ENCODE measurements around the gene SH3RF2.
A peak's percentile ranks its signal among the peaks of the same experiment; 100 is the strongest.

Gene SH3RF2

DNA sequence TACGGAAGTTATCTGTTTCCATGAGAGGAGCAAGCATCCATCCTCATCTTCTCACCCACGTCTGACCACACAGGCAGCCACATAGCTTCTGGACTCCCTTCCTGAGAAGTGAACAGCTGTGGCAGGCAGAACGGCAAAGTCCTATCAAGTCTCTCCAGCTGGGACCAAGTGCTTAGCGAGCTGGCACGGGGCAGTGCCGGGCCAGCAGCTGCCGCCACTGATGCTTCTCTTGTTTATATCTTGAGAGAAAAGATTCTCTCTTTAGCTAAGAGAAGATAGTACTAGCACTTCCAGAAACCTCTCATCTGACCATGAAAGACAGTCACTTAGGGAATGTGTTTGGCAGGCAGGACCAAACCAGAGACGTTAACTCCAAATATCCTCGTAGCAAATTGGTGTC lies 131.8 kb downstream of the SH3RF2 start:
- H3K27ac ChIP-seq: no peak overlapping the region
- no peak for DNase-seq (ENCODE audit: low read depth, low spot score)

DNA sequence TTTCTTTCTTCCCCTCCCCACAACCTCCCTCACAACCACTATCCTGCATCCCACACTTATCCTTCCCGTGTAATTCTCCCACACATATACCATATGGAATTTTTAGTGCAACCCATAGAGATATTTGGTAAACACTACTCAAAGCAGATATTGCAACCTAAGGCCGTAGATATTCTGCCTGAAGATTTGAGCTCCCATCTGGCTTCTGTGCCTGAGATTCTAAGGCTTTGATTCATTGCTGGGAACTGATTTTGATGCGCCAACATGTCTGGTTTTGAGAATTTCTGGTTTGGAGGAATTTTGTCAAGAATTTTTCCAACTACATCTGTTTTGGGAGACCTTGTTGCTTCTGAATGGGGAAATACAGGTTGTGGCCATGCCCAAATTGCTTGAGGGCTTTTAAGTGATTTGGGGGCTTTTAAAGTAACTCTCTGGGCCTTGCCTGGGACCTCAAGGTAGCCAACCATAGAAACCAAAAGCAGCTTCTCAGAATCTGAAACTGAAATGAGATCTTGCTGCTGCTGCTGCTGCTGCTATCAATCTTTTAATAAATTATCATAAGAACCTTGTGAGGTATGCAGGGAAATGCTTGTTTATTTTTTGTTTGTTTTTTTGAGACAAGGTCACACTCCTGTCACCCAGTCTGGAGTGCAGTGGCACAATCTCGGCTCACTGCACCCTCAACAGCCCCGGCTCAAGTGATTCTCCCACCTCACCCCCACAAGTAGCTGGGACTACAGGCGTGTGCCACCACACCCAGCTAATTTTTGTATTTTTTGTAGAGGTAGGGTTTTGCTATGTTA lies 132.8 kb downstream of the SH3RF2 start:
- DNase-seq (ENCODE audit: low read depth, low spot score): no peak
- H3K27ac ChIP-seq: no peak overlapping the region

DNA sequence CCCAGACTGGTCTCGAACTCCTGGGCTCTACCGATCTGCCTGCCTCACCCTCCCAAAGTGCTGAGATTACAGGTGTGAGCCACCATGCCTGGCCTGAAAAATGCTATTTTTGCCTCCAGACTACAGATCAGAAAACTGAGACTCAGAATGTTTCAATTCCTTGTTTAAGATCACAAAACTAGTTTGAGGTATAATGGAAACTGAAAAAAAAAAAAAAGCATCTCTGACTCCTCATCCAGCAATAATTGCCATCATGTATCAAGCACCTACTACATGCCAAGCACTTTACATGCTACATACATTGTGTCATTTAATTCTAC lies 133.4 kb downstream of the SH3RF2 start:
- no peak for DNase-seq (ENCODE audit: low read depth, low spot score)
- no peak overlapping the region for H3K27ac ChIP-seq

DNA sequence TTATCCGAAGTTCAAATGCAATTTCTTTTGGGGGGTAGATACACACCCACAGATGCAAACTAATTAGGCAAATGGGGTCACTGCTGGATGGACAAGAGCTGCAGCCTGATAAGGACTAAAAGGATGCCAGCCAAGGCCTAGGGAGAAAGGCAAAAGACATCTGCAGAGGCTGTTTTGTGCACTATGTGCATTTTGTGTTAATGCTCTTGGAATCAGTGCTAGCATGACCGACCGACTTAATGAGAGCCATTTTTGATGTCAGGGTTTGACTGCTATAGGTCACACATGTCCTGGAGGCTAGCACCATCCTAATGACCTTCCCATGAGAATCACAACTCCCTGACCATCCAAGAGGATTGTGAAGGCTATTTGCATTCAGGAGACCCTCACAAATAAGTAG lies 134.4 kb downstream of the SH3RF2 start:
- DNase-seq (ENCODE audit: low read depth, low spot score): no peak
- no peak overlapping the region for H3K27ac ChIP-seq

DNA sequence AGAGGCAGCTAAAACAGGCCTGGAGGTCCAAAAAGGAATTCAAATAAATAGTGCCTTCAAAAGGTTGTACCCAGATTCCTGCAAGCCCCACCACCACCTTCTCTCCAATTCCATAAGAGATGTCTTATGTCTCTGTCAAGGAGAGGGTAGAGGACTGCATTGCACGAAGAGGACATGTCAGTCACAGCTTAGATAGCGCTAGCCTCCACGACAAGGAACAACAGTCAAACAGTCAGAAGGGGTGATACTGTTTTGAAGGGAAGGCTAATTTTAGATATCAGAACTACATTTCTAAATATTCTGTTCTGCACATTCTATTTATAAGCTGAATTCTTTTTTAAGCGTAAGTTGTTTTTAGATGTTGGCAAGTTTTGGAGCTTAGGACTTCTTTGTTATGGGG lies 134.8 kb downstream of the SH3RF2 start:
- H3K27ac ChIP-seq: no peak overlapping the region
- DNase-seq (ENCODE audit: low read depth, low spot score): no peak

DNA sequence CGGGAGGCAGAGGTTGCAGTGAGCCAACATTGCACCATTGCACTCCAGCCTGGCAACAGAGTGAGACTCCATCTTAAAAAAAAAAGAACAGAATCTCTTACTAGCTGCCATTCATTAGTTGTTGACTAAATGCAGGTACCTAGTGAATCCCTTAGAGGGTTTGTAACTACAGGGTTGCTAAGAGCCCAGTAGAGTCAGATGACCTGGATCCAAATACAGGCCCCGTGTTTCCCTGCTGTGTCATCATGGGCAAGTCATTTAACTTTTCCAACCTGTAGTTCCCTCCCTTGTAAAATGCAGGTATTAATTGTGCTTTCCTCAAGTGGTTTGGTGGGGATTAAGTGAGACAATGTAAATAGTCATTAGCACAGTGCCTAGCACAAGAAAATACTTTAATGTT lies 136.2 kb downstream of the SH3RF2 start:
- H3K27ac ChIP-seq: no peak overlapping the region
- DNase-seq (ENCODE audit: low read depth, low spot score): no peak

DNA sequence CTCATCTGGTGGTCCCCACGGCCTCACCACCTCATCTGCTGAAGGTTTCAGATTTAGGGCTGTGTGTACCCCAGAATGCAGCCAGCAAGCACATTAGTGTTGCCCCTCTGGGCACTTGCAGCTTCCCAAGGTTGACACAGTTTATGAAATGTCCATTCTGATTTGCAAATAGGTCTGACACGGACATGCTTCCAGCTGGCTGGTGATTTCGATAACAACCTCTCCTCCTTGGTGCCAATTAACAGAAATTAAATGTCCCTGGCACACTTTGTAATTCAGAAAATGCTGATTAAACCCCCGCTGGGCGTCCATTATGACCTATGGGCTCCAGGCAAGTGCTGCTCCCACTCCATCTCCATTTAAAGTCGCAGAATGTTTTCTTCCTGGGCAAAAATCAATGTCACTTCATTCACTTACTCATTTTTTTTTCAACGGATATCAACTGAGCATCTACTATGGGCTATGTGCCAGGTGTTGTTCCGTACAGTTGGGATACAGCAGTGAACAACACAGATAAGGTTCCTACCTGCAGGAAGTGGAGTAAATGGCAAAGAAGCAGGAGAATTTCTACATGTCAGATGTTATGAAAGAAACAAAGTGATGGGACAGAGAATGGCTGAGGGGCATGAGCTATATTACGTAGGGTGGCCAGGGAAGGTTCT lies 137.0 kb downstream of the SH3RF2 start:
- DNase-seq (ENCODE audit: low read depth, low spot score): no peak
- H3K27ac ChIP-seq: no peak overlapping the region

DNA sequence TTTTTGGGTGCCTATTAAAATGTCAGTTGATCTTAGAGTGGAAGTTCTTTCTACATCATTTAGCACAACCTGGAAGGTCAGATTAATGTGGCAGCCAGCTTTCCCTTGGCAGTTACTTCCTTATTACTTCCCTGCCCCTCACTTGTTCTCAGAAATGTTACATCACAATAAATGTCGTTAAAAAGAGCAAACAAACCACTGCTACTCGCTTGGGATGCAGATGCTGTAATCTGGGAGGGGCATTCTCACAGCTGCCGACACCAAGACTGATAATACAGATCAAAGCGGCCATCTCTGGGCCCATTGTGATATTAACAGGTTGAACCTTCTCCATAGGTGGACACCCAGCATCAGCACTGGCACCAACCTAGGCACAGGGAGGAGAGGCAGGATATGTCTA lies 139.7 kb downstream of the SH3RF2 start:
- no peak for DNase-seq (ENCODE audit: low read depth, low spot score)
- no peak overlapping the region for H3K27ac ChIP-seq

DNA sequence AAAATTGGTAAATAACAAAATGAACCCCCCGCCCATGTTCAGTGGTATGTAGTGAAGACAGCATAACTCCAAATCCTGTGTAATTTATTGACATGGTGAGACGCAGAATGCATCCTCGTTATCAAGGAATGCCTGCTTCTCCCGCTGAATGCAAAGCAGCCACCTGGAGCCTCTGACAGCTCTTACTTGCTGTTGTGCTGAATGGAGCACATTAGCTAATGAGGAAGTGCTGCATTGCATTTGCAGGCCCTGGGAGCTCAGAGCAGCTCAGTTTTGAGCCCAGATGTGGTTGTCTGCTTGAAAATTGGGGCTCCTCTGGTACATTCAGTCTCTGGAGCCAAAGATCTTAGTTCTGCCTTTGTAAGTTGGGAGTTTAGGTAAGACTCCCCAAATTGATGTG lies 140.1 kb downstream of the SH3RF2 start:
- no peak for DNase-seq (ENCODE audit: low read depth, low spot score)
- H3K27ac ChIP-seq: no peak overlapping the region

DNA sequence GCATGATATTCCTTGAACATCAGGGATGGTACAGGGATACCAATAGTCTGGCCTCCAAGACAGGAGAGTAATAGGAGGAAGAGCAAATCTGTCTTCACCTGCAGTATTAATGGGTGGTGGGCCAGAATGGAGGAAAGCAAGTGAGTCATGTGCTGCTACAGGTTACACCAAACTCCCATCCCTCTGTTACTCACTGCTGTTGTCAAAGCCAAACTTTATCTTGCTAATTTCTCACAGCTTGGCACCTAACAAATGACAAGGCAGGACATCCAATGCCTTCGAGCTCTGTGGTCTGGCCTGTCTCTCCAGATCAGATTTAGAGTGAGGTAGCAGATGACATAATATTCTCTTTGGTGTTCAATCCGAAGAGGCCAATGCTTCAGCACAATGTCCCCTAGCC lies 142.2 kb downstream of the SH3RF2 start:
- DNase-seq (ENCODE audit: low read depth, low spot score): no peak
- H3K27ac ChIP-seq: no peak overlapping the region

DNA sequence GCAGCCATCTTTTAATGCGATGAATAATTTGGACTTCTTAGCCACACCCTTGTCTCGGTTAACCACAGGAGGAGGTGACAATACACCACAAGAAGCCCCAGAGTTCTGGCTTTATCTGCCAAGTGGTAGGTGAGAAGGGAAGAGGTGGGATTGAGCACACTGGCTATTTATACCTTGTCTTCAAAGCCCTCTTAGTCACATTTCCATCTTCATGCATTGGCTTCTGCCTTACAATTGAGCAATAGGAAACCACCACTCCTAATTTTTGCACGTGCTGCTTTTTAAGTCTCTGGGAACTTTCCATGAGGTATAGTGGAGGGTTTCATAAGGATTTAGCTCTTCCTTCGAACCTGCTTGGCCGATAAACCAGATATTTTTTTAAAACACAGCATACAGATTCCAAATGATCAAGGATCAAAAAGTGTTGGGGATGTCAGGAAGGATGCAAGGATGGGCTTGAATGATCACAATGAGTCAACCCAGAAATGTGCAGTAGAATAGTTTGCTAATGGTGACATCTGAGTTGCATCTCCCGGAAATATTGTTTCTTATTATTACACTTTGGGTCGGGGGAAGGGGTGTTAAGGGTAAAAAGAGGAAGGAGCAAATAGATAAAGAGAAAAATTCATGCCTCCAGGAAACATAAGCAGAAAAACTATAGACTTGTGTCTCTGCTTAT lies 143.5 kb downstream of the SH3RF2 start:
- DNase-seq (ENCODE audit: low read depth, low spot score): peak; percentile 16
- H3K27ac ChIP-seq: no peak overlapping the region

DNA sequence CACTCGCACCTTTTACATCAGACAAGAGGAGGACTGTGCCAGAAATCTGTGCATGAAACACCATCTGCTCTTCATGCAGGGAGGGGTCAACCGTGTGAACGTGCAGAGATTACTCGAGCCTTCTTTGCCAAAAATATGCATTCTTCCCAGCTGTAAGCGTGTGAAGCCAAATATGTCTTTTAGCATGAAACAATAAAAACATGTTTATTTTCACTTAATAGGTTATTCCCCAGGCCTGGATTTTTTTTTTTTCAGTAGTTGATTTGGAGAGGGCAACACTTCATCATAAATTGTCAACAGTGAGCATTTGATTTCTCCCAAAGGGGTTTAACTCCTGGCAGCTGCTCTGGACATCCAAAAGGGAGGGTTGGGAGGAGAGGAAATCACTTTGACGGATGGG lies 145.2 kb downstream of the SH3RF2 start:
- no peak for DNase-seq (ENCODE audit: low read depth, low spot score)
- no peak overlapping the region for H3K27ac ChIP-seq

DNA sequence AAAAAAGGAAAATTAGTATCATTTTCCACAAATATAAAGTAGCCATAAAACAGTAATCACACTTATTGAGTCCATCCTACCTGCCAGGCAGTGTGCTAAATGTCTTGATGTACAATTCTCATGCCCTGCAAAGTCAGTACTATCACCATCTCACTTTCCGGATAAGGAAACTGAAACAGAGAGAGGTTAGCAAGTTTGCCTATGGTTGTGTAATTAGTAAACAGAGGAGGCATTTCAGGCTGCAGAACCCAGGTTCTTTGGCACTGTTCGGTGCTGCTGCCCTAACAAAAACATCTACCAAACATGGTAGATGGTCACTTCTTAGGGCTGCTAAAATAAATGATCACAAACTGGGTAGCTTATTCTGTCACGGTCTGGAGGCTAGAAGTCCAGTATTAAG lies 146.4 kb downstream of the SH3RF2 start:
- no peak for DNase-seq (ENCODE audit: low read depth, low spot score)
- H3K27ac ChIP-seq: no peak overlapping the region

DNA sequence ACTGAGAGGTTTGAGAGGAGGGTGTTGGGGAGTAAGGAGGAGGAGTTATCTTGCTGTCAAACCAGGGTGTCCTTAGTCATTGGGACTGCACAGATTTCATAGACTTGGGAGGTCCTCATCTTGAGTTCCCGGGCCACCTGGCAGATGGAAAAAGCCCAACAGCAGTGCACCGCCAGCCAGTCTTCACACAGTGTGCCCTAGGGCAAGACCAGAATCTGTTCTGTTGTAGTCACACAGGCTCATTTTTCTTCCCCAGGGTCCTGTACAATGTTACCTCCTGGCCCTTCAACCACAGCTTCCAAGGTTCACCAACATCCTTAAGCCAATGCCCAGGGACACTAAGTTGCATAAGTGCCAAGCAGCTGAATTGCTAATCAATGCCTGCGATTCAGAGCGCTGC lies 148.0 kb downstream of the SH3RF2 start:
- DNase-seq (ENCODE audit: low read depth, low spot score): no peak
- H3K27ac ChIP-seq: no peak overlapping the region

DNA sequence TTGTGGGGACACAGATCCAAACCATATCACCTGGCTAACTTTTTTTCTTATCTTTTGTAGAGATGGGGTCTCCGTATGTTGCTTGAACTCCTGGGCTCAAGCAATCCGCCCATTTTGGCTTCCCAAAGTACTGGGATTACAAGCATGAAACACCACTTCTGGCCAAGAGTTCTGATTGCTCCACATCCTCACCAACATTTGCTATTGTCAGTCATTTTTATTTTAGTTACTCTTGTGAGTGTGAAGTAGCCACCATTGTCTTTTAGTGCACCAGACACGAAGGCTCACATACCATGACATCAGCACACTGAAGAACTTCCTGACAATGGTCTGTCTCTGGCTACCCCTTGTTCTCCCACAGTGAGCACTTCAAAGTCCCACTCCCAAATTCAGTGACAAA lies 151.7 kb downstream of the SH3RF2 start:
- H3K27ac ChIP-seq: no peak overlapping the region
- no peak for DNase-seq (ENCODE audit: low read depth, low spot score)

DNA sequence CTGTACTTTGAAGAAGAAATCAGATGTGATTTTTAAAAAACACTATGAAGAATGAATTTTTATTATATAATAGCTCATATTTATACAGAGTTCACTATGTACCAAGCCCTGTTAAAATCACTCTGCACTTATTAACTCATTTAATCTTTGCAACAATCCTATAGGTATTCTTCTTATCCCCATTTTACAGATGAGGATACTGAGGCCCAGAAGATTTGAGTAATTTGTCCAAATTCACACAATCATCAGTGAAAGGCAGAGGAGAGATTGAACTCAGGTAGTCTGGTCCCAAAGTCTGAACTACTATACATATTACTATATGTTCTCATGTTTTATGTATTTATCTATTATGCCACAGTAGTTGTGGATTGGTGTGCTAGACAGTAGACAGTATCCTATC lies 152.9 kb downstream of the SH3RF2 start:
- no peak for DNase-seq (ENCODE audit: low read depth, low spot score)

DNA sequence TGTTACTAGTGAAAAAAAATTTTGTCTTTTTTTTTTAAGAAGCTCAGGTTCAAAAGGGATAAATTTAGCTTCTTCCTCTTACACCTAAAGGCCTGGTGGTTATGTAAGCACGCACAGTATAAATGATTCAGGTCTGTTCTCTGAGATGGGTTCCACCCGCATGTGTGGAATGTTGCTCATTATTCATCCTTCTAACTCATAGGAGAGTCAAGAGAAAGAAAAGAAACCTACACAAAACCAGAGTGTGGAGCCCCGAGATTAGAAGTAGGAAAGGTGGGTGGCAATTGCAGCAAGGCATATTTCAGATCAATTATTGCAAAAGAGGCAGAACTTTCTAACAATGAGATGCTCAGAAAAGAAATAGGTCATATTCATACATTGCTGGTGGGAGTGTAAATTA lies 155.5 kb downstream of the SH3RF2 start:
- peak; percentile 27 for DNase-seq (ENCODE audit: low read depth, low spot score)
- no peak overlapping the region for H3K27ac ChIP-seq

More for the DNA sequence above, 152.9 kb downstream of the SH3RF2 start:
- H3K27ac ChIP-seq: no peak overlapping the region

DNA sequence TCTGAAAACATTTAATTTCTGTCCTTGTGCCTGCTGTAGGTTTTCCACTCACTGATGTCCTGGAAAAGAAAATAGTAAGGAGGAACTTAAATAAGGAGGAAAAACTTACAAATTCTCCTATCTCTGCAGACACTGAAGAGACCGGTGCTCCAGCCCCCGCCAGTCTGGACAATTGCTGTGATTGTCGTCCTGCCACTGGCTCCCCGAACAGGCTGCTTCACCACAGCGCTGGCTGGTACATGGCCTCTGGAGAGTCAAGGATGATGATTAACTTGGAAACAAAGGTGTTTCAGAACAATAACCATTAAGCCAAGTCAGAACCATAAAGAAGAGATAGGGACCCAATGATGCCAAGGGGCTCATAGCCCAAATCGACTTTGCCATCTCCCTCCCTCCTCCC lies 161.7 kb downstream of the SH3RF2 start:
- DNase-seq (ENCODE audit: low read depth, low spot score): no peak
- H3K27ac ChIP-seq: no peak overlapping the region

DNA sequence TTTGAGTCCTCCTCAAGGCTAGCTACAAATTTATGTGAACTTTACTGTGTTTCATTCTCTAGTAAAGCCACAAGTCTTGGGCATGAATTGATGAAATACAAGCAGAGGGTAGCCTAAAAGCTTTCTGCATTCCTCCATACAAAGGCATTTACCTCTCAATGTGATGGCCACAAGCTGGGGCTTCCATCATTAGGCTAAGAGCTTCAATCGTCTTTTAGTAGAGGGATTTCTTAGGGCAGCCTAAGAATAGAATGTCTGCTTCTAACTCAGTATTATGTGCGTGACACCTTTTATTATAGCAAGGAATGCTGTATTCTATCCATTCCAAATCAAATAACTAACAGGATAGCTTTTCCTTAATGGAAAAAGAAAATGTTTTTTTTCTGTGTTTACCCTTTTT lies 165.3 kb downstream of the SH3RF2 start:
- no peak for DNase-seq (ENCODE audit: low read depth, low spot score)
- H3K27ac ChIP-seq: no peak overlapping the region

DNA sequence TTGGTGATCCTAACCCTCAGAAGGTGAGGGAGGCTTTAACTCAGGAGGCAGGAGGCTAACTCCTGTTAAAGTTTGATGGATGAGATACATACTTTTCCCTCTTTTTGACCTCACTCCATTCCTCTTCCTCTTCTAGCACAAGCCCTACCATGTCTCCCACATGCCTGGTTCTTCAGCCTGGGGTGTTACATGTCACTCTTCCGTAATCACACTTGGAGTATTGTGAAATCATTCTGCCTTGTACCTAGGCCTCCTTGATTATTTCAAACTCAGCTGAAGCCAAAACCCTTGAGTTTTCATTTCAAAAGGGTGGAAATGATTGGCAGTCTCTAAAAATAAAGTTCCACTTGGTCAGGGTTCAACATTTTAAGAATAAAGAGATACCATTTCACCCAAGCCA lies 167.2 kb downstream of the SH3RF2 start:
- no peak for DNase-seq (ENCODE audit: low read depth, low spot score)
- no peak overlapping the region for H3K27ac ChIP-seq

DNA sequence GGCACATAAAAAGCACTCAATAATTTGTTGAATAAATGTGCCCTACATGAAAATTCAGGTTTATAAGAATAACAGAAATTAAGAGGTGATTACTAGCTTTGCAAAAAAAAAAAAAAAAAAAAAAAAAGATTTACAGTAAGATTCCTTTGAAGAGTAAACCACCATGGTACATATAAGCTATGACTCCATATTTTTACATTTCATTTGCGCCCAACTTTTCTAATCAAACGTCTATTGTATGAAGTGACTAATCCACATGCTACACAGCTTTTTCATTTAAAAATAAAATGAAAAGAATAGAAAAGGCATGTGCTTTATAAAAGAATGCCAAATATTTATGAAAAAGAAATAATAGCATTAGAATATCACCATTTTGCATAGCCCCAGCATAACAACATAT lies 169.1 kb downstream of the SH3RF2 start, which contains the start of gene PLAC8L1:
Gene PLAC8L1, minus strand, starts transcription at position 101 of the 400 bp plus-strand sequence. CDS start 1,266 bp downstream, outside the sequence.
- no peak within 1 kb of the TSS for H3K27ac ChIP-seq
- DNase-seq (ENCODE audit: low read depth, low spot score): no peak

All from epithelial cell of prostate (primary cell).